Liver (tissue), 3 donors: Measurements from ENCODE around the gene MCM7.

ENCODE experiments used
- EGR1 ChIP-seq, 2 donors: IDR thresholded peaks; 2 replicates each; pipeline ENCODE4 v1.6.1; 2016 to 2018; ENCODE audit warnings: antibody characterized with exemption in 2 of 2, low read depth in 2 of 2
- FOXA1 ChIP-seq: IDR thresholded peaks from 2 replicates; pipeline ENCODE4 v1.6.1; 2016; ENCODE audit warnings: antibody characterized with exemption
- GABPA ChIP-seq, 2 donors: IDR thresholded peaks in 1 of 2; conservative IDR thresholded peaks in 1 of 2; 2 replicates each; pipeline ENCODE4 v1.6.1; 2016; ENCODE audit warnings: antibody characterized with exemption in 2 of 2, mild to moderate bottlenecking in 1 of 2, moderate library complexity in 1 of 2
- HNF4G ChIP-seq: IDR thresholded peaks from 2 replicates; pipeline ENCODE4 v1.6.1; 2016; ENCODE audit warnings: antibody characterized with exemption
- JUND ChIP-seq, 2 donors: IDR thresholded peaks; 2 replicates each; pipeline ENCODE4 v1.6.1; 2016; ENCODE audit warnings: antibody characterized with exemption in 2 of 2
- NR2F2 ChIP-seq: IDR thresholded peaks from 2 replicates; pipeline ENCODE4 v1.6.1; 2016; ENCODE audit warnings: antibody characterized with exemption
- RAD21 ChIP-seq, 2 donors: IDR thresholded peaks; 2 replicates each; pipeline ENCODE4 v1.6.1; 2016; ENCODE audit warnings: antibody characterized with exemption in 2 of 2, mild to moderate bottlenecking in 2 of 2
- SP1 ChIP-seq: IDR thresholded peaks from 2 replicates; pipeline ENCODE4 v1.6.1; 2018; ENCODE audit warnings: antibody characterized with exemption, mild to moderate bottlenecking
- TAF1 ChIP-seq: conservative IDR thresholded peaks from 2 replicates; pipeline ENCODE4 v1.6.1; 2016; ENCODE audit warnings: antibody characterized with exemption, mild to moderate bottlenecking
- YY1 ChIP-seq: IDR thresholded peaks from 2 replicates; pipeline ENCODE4 v1.6.1; 2016; ENCODE audit warnings: antibody characterized with exemption, mild to moderate bottlenecking
- TF ChIP-seq, protein P1 (sequence below): fragments of 150-350 bp; IDR thresholded peaks from 2 replicates; pipeline ENCODE4 v1.5.1; 2017; ENCODE audit warnings: improper control_type of control experiment, low read depth, low read length; ENCODE audit not compliant: missing input control
- TF ChIP-seq, protein P2 (sequence below): IDR thresholded peaks from 2 replicates; pipeline ENCODE4 v1.6.1; 2016; ENCODE audit warnings: antibody characterized with exemption
- TF ChIP-seq, protein P3 (sequence below): IDR thresholded peaks from 2 replicates; pipeline ENCODE4 v1.6.1; 2016; ENCODE audit warnings: antibody characterized with exemption
- TF ChIP-seq, protein P4 (sequence below): IDR thresholded peaks from 2 replicates; pipeline ENCODE4 v1.6.1; 2016; ENCODE audit warnings: antibody characterized with exemption
- donor health status: healthy.
- donor health status: healthy.

DNA sequence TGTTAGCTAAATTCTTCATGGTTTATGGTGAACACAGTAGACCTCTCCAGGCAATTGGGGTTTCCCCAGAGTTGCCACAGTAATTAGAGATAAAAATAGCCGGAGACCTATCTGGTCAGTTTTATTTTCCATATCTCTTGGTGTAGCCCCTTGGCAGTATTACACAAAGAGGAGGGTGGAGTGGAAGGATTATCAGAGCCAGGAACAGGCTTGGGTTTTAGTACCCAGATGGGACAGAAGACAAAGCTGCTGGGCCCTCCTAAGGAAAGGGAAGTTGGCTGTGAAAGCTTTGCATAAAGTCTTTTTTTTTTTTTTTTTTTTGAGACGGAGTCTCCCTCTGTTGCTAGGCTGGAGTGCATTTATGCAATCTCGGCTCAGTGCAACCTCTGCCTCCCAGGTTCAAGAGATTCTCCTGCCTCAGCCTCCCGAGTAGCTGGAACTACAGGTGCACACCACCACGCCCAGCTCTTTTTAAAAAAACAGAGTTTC lies 41.9 kb downstream of the MCM7 start:
- TF ChIP-seq, protein P1, sequence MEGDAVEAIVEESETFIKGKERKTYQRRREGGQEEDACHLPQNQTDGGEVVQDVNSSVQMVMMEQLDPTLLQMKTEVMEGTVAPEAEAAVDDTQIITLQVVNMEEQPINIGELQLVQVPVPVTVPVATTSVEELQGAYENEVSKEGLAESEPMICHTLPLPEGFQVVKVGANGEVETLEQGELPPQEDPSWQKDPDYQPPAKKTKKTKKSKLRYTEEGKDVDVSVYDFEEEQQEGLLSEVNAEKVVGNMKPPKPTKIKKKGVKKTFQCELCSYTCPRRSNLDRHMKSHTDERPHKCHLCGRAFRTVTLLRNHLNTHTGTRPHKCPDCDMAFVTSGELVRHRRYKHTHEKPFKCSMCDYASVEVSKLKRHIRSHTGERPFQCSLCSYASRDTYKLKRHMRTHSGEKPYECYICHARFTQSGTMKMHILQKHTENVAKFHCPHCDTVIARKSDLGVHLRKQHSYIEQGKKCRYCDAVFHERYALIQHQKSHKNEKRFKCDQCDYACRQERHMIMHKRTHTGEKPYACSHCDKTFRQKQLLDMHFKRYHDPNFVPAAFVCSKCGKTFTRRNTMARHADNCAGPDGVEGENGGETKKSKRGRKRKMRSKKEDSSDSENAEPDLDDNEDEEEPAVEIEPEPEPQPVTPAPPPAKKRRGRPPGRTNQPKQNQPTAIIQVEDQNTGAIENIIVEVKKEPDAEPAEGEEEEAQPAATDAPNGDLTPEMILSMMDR, result no peak
- no peak for TF ChIP-seq RAD21 (IDR thresholded peaks at IDR 0.05)
- TF ChIP-seq GABPA (IDR thresholded peaks at IDR 0.05 in 1 of 2, conservative IDR thresholded peaks at IDR 0.05 in 1 of 2), result no peak
- TF ChIP-seq EGR1 (IDR thresholded peaks at IDR 0.05; ENCODE audit: low read depth in 2 of 2), result no peak
- no peak for TF ChIP-seq HNF4G
- TF ChIP-seq, protein P2, sequence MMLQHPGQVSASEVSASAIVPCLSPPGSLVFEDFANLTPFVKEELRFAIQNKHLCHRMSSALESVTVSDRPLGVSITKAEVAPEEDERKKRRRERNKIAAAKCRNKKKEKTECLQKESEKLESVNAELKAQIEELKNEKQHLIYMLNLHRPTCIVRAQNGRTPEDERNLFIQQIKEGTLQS, result no peak
- TF ChIP-seq JUND (IDR thresholded peaks at IDR 0.05), result no peak
- TF ChIP-seq, protein P3, sequence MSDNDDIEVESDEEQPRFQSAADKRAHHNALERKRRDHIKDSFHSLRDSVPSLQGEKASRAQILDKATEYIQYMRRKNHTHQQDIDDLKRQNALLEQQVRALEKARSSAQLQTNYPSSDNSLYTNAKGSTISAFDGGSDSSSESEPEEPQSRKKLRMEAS, result no peak
- TF ChIP-seq YY1, result no peak
- no peak for TF ChIP-seq SP1
- TF ChIP-seq FOXA1, result no peak
- TF ChIP-seq NR2F2, result no peak
- TF ChIP-seq, protein P4, sequence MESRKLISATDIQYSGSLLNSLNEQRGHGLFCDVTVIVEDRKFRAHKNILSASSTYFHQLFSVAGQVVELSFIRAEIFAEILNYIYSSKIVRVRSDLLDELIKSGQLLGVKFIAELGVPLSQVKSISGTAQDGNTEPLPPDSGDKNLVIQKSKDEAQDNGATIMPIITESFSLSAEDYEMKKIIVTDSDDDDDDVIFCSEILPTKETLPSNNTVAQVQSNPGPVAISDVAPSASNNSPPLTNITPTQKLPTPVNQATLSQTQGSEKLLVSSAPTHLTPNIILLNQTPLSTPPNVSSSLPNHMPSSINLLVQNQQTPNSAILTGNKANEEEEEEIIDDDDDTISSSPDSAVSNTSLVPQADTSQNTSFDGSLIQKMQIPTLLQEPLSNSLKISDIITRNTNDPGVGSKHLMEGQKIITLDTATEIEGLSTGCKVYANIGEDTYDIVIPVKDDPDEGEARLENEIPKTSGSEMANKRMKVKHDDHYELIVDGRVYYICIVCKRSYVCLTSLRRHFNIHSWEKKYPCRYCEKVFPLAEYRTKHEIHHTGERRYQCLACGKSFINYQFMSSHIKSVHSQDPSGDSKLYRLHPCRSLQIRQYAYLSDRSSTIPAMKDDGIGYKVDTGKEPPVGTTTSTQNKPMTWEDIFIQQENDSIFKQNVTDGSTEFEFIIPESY, result no peak
- TF ChIP-seq TAF1, result no peak
